PFSK-1 (cell line): Measurements from ENCODE around the gene TTC24.

ENCODE experiments used
- POLR2AphosphoS5 ChIP-seq: IDR thresholded peaks from 2 replicates; pipeline ENCODE4 v1.6.1; 2012; ENCODE audit warnings: low read depth, mild to moderate bottlenecking, control low read depth, low read length, moderate library complexity
- REST ChIP-seq, 2 experiments: IDR thresholded peaks; 2 replicates each; pipeline versions ENCODE4 v1.6.1 to v1.8.0; 2011 to 2012; ENCODE audit warnings: low read depth in 2 of 2, low read length in 2 of 2, control low read depth in 1 of 2, inconsistent platforms in 1 of 2, mild to moderate bottlenecking in 1 of 2, moderate library complexity in 1 of 2; ENCODE audit not compliant: insufficient read depth in 1 of 2

GRCh38 chr1:156598731-156599432 lies 19.4 kb downstream of the TTC24 start:
- TF ChIP-seq REST (IDR thresholded peaks at IDR 0.05; ENCODE audit: insufficient read depth in 1 of 2, low read depth in 2 of 2, low read length in 2 of 2) (no peak), POLR2AphosphoS5 (no peak)
